ENCODE measurements around the gene POPDC2.

GRCh38 chr3:119657887-119658702, 2.3 kb downstream of the POPDC2 start:
- TF ChIP-seq CTCF (IDR thresholded peaks at IDR 0.05), result no peak
- no peak for TF ChIP-seq POLR2A (IDR thresholded peaks at IDR 0.05)

Measured in body of pancreas (tissue), 4 donors.